ENCODE results near the gene JMJD8. TPM values are rescaled to one million over a fixed set of nuclear protein-coding genes. Genes with fewer than 3 reads are reported as not detected.

The JMJD8 gene
- total and polyA plus RNA-seq, 9 of the 15 experiments (the other 6 are each of a cell fraction or from before 2014, with no cell fraction given) = 1.2 to 50.6 (median 29.3) TPM

GRCh38 chr16:720447-720989 is 36.4 kb upstream of the JMJD8 start (continued):
- TF ChIP-seq ZNF655 (CRISPR knock-in tag; IDR thresholded peaks at IDR 0.05) (no peak), MCM3 (IDR thresholded peaks at IDR 0.05) (no peak), POU5F1 (IDR thresholded peaks at IDR 0.05; ENCODE audit: borderline replicate concordance, low read depth, low read length, partially characterized antibody) (no peak), SRSF9 (IDR thresholded peaks at IDR 0.05; ENCODE audit: borderline replicate concordance, low read depth, low read length) (no peak), ZNF274 (IDR thresholded peaks at IDR 0.05; ENCODE audit: borderline replicate concordance, low read depth, low read length) (no peak; the same call in 1 of the 2 replicates), ARID3A (IDR thresholded peaks at IDR 0.05; ENCODE audit: borderline replicate concordance, low read depth, low read length) (no peak), PCBP1 (IDR thresholded peaks at IDR 0.05; ENCODE audit: low read depth, low read length, poor library complexity, severe bottlenecking) (no peak), ETV6 (IDR thresholded peaks at IDR 0.05; ENCODE audit: borderline replicate concordance in 1 of 2, low read depth in 2 of 2, low read length in 1 of 2) (no peak), ETV6 (CRISPR knock-in tag; IDR thresholded peaks at IDR 0.05; ENCODE audit: borderline replicate concordance) (0 out of 2 replicates have a peak, but pooled peaks have one; percentile 16), ZNF407 (IDR thresholded peaks at IDR 0.05; ENCODE audit: low read depth) (no peak), UBTF (IDR thresholded peaks at IDR 0.05; ENCODE audit: borderline replicate concordance in 1 of 2, low read depth in 2 of 2, low read length in 2 of 2) (0 out of 4 replicates have a peak, but pooled peaks of 1 of the 2 experiments have one; percentile 20), ZNF431 (CRISPR knock-in tag; IDR thresholded peaks at IDR 0.05) (no peak)

Data from K562 (cell line).